Kidney epithelial cell (primary cell): ENCODE results near the gene GNG4. TPM values are rescaled to one million over a fixed set of nuclear protein-coding genes. Genes with fewer than 3 reads are reported as not detected.

ENCODE experiments used
- DNase-seq: peaks from one replicate; pipeline ENCODE4 v3.0.0-alpha.2; 2010; ENCODE audit warnings: low read depth
- H3K27me3 ChIP-seq: 2 replicates; pipeline ENCODE4 v1.6.0; 2011; ENCODE audit warnings: low read length; ENCODE audit not compliant: control insufficient read depth, insufficient read depth
- H3K36me3 ChIP-seq: 2 replicates; pipeline ENCODE4 v1.5.1; 2011; ENCODE audit warnings: low read length; ENCODE audit not compliant: control insufficient read depth, insufficient read depth
- H3K4me3 ChIP-seq: 2 replicates; pipeline ENCODE4 v1.5.1; 2011; ENCODE audit warnings: low read depth, mild to moderate bottlenecking, control low read depth, low read length
- total RNA-seq: library from RNA; depleted of rRNA; stranded (reverse); fragments of >200 nt; gene quantifications from 2 replicates; pipeline ENCODE4 v1.2.3, GENCODE V29; 2015
- TF ChIP-seq, protein P1 (sequence below): IDR thresholded peaks from 2 replicates; pipeline ENCODE4 v1.5.1; 2011; ENCODE audit warnings: mild to moderate bottlenecking, moderate library complexity, low read length, control low read depth, inconsistent platforms; ENCODE audit not compliant: insufficient read depth, poor library complexity, severe bottlenecking

The GNG4 gene
- total RNA-seq, 1 donor from 2014 or later, result 0.54 TPM

DNA sequence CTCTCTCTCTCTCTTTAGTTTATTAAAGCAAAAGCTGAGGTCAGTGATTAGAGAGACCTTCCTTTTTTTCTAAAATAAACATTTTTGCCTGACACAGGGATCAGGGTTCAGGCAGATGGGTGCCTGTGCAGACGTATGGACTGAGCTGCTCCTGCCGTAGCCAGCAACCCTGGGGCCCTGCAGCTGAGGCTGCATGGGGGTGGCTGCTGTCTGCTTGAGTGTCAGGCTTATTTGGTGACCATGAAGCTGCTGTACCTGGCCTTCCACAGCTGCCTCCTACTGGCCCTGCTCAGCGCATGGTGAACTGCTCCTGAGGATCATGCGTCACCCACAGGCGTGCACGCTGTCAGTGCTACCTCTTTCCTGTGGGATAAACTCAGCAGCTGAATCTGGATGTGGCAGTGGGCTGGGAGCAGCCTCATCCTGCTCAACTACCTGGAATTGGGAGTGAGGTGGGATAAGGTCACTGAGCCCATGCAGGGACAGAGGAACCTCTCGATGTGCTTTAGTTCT, 35.1 kb downstream of the GNG4 start:
- Histone ChIP-seq H3K4me3 (no peak overlapping the region), H3K27me3 (peaks cover 3% of the 10 kb centered on the region), H3K36me3 (no peaks in the 10 kb centered on the region)
- TF ChIP-seq, protein P1, sequence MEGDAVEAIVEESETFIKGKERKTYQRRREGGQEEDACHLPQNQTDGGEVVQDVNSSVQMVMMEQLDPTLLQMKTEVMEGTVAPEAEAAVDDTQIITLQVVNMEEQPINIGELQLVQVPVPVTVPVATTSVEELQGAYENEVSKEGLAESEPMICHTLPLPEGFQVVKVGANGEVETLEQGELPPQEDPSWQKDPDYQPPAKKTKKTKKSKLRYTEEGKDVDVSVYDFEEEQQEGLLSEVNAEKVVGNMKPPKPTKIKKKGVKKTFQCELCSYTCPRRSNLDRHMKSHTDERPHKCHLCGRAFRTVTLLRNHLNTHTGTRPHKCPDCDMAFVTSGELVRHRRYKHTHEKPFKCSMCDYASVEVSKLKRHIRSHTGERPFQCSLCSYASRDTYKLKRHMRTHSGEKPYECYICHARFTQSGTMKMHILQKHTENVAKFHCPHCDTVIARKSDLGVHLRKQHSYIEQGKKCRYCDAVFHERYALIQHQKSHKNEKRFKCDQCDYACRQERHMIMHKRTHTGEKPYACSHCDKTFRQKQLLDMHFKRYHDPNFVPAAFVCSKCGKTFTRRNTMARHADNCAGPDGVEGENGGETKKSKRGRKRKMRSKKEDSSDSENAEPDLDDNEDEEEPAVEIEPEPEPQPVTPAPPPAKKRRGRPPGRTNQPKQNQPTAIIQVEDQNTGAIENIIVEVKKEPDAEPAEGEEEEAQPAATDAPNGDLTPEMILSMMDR, result no peak
- DNase-seq, result no peak

DNA sequence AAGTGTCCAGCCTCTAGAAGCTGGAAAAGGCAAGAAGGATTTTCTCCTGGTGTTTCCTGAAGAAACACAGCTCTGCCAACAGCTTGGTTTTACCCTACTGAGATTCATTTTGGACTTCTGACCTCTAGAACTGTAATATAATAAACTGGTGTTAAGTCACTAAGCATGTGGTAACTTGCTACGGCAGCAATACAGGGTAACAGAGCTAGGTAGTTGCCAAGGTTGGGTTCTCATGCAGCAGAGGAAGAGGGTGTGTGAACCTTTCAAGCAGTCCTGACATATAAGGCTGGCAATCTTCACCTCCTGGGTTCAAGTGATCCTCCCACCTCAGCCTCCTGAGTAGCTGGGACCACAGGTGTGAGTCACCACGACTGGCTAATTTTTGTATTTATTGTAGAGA, 36.0 kb downstream of the GNG4 start:
- no peak for DNase-seq
- TF ChIP-seq, protein P1, result no peak

DNA sequence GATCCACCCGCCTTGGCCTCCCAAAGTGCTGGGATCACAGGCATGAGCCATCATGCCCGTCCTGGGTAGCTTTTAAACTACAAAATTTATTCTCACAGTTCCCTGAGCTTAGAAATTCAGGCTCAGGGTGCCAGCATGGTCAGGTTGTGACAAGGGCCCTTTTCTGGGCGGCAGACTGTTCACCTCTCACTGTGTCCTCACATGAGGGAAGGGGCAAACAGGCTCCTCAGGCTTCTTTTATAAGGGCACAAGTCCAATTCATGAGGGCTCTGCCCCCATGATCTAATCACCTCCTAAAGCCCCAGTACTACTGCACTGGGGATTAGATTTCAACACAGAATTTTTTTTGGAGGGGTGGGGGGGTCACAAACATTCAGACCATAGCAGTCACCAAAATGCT, 36.8 kb downstream of the GNG4 start:
- Histone ChIP-seq H3K36me3 (no peaks in the 10 kb centered on the region), H3K27me3 (peaks cover 3% of the 10 kb centered on the region), H3K4me3 (no peak overlapping the region)
- no peak for DNase-seq
- TF ChIP-seq, protein P1, result no peak

More for the DNA sequence above, 36.0 kb downstream of the GNG4 start:
- Histone ChIP-seq H3K36me3 (no peaks in the 10 kb centered on the region), H3K4me3 (no peak overlapping the region), H3K27me3 (peaks cover 3% of the 10 kb centered on the region)

DNA sequence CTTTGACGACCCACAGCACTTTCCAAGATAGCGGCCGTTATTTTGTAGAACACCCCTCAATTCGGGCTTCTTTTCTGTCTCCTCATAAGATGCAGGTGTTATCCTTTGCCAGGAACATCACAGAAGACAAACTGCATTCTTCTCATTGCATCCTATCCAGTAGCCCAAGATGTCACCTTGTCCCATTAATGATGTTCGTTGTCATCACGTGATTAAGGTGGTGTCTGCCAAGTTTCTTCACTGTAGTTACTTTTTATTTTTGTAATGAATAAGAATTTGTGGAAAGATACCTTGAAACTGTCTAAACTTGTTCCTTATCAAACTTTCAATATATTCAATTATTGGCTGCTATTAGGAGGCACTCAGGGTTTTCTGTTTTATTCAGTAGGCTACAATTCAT, 39.4 kb downstream of the GNG4 start:
- DNase-seq, result no peak
- Histone ChIP-seq H3K4me3 (no peak overlapping the region), H3K27me3 (peaks cover 3% of the 10 kb centered on the region), H3K36me3 (no peaks in the 10 kb centered on the region)
- TF ChIP-seq, protein P1, result no peak

DNA sequence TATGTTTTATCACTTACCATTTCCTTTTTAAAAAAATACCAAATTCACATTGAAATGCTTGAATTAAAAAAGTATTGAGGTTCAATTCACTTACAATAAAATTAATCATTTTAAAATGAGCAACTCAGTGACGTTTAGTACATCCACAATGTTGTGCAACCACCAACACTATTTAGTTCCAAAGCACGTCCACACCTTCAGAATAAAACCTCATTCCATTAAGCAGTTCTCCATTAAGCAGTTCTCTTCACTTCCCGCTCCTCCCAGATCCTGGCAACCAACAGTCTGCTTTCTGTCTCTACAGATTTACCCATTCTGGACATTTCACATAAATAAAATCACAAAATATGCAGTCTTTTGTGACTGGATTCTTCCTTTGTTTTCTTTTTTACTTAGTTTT, 41.3 kb downstream of the GNG4 start:
- TF ChIP-seq, protein P1, result no peak
- no peaks in the 10 kb centered on the region for H3K27me3 ChIP-seq
- no peak for DNase-seq
- no peak overlapping the region for H3K4me3 ChIP-seq
- H3K36me3 ChIP-seq, result no peaks in the 10 kb centered on the region

DNA sequence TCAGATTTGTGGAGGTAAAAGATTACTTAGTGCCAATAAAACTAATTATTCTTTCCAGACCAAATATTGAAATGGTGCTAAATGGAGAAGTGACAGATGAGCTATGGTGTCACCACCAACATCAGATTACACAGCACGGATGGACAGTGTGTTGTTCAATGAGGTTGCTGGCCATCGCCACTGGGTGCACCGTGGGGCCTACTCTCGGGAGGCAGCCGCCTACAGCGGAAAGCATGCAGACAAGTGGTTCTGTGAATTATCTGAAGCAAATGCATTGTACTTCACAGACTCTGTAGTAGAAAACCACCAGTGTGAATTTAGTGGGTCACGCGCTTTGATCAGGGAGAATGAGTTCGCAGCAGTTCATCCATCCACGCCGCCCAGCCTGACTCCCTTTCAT, 42.3 kb downstream of the GNG4 start:
- no peak overlapping the region for H3K4me3 ChIP-seq
- TF ChIP-seq, protein P1, result no peak
- DNase-seq, result no peak
- no peaks in the 10 kb centered on the region for H3K36me3 ChIP-seq
- no peaks in the 10 kb centered on the region for H3K27me3 ChIP-seq
